ENCODE measurements around the gene GSN. TPM values are rescaled to one million over a fixed set of nuclear protein-coding genes. Genes with fewer than 3 reads are reported as not detected.
A peak's percentile ranks its signal among the peaks of the same experiment; 100 is the strongest.

The GSN gene
- total and polyA plus RNA-seq, 2 of the 13 experiments (the other 11 are each of a cell fraction or from before 2014, with no cell fraction given), result 294 to 307 TPM

- TF ChIP-seq SOX6 (IDR thresholded peaks at IDR 0.05), result no peak
- no peak for TF ChIP-seq SOX6 (CRISPR knock-in tag; IDR thresholded peaks at IDR 0.05)
- TF ChIP-seq ZNF709 (CRISPR knock-in tag; IDR thresholded peaks at IDR 0.05), result no peak
- TF ChIP-seq, protein P1, sequence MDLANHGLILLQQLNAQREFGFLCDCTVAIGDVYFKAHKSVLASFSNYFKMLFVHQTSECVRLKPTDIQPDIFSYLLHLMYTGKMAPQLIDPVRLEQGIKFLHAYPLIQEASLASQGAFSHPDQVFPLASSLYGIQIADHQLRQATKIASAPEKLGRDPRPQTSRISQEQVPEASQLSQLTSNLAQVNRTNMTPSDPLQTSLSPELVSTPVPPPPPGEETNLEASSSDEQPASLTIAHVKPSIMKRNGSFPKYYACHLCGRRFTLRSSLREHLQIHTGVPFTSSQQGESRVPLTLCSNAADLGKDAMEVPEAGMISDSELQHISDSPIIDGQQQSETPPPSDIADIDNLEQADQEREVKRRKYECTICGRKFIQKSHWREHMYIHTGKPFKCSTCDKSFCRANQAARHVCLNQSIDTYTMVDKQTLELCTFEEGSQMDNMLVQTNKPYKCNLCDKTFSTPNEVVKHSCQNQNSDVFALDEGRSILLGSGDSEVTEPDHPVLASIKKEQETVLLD (CRISPR knock-in tag; IDR thresholded peaks at IDR 0.05; ENCODE audit: low read depth), result no peak
- no peak for TF ChIP-seq ZNF878 (CRISPR knock-in tag; IDR thresholded peaks at IDR 0.05)
- TF ChIP-seq AGO1 (IDR thresholded peaks at IDR 0.05; ENCODE audit: low read depth, low read length, poor library complexity, severe bottlenecking), result no peak
- TF ChIP-seq AFF4 (CRISPR knock-in tag; IDR thresholded peaks at IDR 0.05), result no peak
- no peak for TF ChIP-seq SKI (IDR thresholded peaks at IDR 0.05; ENCODE audit: partially characterized antibody)
- no peak for TF ChIP-seq ZNF282 (IDR thresholded peaks at IDR 0.05; ENCODE audit: partially characterized antibody)
- TF ChIP-seq NONO (IDR thresholded peaks at IDR 0.05), result no peak
- TF ChIP-seq NONO (CRISPR knock-in tag; conservative IDR thresholded peaks at IDR 0.05), result no peak; the same call in 1 of the 2 replicates
- no peak for TF ChIP-seq RARA (CRISPR knock-in tag; IDR thresholded peaks at IDR 0.05)
- TF ChIP-seq MYPOP (CRISPR knock-in tag; IDR thresholded peaks at IDR 0.05), result 0 out of 2 replicates have a peak, but pooled peaks have one; percentile 20
- TF ChIP-seq ZUFSP (CRISPR knock-in tag; IDR thresholded peaks at IDR 0.05; ENCODE audit: borderline replicate concordance), result no peak
- peak; percentile 8; the same call in 1 of the 2 replicates for TF ChIP-seq ZNF331 (CRISPR knock-in tag; IDR thresholded peaks at IDR 0.05)
- TF ChIP-seq ZNF460 (CRISPR knock-in tag; IDR thresholded peaks at IDR 0.05; ENCODE audit: borderline replicate concordance), result no peak
- TF ChIP-seq, protein P2, sequence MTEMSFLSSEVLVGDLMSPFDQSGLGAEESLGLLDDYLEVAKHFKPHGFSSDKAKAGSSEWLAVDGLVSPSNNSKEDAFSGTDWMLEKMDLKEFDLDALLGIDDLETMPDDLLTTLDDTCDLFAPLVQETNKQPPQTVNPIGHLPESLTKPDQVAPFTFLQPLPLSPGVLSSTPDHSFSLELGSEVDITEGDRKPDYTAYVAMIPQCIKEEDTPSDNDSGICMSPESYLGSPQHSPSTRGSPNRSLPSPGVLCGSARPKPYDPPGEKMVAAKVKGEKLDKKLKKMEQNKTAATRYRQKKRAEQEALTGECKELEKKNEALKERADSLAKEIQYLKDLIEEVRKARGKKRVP (CRISPR knock-in tag; IDR thresholded peaks at IDR 0.05), result no peak
- TF ChIP-seq, protein P3, sequence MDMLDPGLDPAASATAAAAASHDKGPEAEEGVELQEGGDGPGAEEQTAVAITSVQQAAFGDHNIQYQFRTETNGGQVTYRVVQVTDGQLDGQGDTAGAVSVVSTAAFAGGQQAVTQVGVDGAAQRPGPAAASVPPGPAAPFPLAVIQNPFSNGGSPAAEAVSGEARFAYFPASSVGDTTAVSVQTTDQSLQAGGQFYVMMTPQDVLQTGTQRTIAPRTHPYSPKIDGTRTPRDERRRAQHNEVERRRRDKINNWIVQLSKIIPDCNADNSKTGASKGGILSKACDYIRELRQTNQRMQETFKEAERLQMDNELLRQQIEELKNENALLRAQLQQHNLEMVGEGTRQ (IDR thresholded peaks at IDR 0.05; ENCODE audit: low read depth, low read length), result no peak
- TF ChIP-seq, protein P3 (CRISPR knock-in tag; IDR thresholded peaks at IDR 0.05; ENCODE audit: borderline replicate concordance), result no peak
Observed at GRCh38 chr9:121295662-121296191, 27.8 kb downstream of the GSN start (continued).

All from HepG2 (cell line).